ENCODE data around the gene VPS8.

DNA sequence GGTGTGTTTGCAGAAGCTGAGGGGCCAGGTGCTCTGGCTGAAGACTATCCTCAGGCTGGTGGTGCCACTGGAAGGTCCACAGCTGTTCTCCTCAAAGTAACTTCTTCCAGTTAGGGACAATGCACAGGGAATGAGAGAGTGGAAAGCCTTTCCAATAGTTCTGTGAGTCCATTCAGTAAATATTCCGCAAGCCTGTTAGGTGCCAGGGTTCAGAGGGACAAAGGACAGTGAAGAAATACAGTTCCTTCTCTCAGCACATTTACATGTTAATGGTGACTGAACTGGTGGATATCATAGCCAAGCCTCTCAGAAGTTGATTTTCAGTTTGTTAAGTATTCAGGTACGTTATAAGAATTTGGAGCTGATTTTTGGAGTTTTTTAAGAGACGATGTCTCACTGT, 218.4 kb downstream of the VPS8 start:
- TF ChIP-seq, protein P1, sequence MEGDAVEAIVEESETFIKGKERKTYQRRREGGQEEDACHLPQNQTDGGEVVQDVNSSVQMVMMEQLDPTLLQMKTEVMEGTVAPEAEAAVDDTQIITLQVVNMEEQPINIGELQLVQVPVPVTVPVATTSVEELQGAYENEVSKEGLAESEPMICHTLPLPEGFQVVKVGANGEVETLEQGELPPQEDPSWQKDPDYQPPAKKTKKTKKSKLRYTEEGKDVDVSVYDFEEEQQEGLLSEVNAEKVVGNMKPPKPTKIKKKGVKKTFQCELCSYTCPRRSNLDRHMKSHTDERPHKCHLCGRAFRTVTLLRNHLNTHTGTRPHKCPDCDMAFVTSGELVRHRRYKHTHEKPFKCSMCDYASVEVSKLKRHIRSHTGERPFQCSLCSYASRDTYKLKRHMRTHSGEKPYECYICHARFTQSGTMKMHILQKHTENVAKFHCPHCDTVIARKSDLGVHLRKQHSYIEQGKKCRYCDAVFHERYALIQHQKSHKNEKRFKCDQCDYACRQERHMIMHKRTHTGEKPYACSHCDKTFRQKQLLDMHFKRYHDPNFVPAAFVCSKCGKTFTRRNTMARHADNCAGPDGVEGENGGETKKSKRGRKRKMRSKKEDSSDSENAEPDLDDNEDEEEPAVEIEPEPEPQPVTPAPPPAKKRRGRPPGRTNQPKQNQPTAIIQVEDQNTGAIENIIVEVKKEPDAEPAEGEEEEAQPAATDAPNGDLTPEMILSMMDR (IDR thresholded peaks at IDR 0.05; ENCODE audit: low read length) = no peak
- TF ChIP-seq EZH2 (IDR thresholded peaks at IDR 0.05; ENCODE audit: borderline replicate concordance, low read length) = no peak

Measured in OCI-LY1 (cell line).